ENCODE results near the gene LHPP.

- TF ChIP-seq, protein P1, sequence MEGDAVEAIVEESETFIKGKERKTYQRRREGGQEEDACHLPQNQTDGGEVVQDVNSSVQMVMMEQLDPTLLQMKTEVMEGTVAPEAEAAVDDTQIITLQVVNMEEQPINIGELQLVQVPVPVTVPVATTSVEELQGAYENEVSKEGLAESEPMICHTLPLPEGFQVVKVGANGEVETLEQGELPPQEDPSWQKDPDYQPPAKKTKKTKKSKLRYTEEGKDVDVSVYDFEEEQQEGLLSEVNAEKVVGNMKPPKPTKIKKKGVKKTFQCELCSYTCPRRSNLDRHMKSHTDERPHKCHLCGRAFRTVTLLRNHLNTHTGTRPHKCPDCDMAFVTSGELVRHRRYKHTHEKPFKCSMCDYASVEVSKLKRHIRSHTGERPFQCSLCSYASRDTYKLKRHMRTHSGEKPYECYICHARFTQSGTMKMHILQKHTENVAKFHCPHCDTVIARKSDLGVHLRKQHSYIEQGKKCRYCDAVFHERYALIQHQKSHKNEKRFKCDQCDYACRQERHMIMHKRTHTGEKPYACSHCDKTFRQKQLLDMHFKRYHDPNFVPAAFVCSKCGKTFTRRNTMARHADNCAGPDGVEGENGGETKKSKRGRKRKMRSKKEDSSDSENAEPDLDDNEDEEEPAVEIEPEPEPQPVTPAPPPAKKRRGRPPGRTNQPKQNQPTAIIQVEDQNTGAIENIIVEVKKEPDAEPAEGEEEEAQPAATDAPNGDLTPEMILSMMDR (conservative IDR thresholded peaks at IDR 0.05): no peak
- TF ChIP-seq ZFX (IDR thresholded peaks at IDR 0.05): no peak
Measured at GRCh38 chr10:124573726-124574455, 112.3 kb downstream of the LHPP start.
